Transverse colon (tissue), 4 donors: ENCODE results near the gene PNKD.

Experiments
- EP300 ChIP-seq: sonication (generic); formaldehyde crosslinking; IDR thresholded peaks from one replicate; pipeline ENCODE4 v1.6.1; 2017; ENCODE audit warnings: antibody characterized with exemption, low read depth
- POLR2A ChIP-seq: fragments of 450-650 bp; IDR thresholded peaks from one replicate; pipeline ENCODE4 v1.6.1; 2016; ENCODE audit warnings: antibody characterized with exemption, mild to moderate bottlenecking, moderate library complexity
- POLR2AphosphoS5 ChIP-seq, 3 donors: sonication (generic); formaldehyde crosslinking; IDR thresholded peaks; one replicate each; pipeline ENCODE4 v1.6.1; 2016; ENCODE audit warnings: antibody characterized with exemption in 3 of 3
- TF ChIP-seq, protein P1 (sequence below), 5 experiments: fragments of 200-600 bp in 3 of 5; fragments of 450-650 bp in 2 of 5; sonication (generic) in 3 of 5; IDR thresholded peaks; 1 replicate in 2 of 5; 2 replicates in 3 of 5; pipeline ENCODE4 v1.5.1; 2016 to 2017; ENCODE audit warnings: antibody characterized with exemption in 5 of 5, inconsistent platforms in 3 of 5, mild to moderate bottlenecking in 2 of 5, moderate library complexity in 1 of 5

DNA sequence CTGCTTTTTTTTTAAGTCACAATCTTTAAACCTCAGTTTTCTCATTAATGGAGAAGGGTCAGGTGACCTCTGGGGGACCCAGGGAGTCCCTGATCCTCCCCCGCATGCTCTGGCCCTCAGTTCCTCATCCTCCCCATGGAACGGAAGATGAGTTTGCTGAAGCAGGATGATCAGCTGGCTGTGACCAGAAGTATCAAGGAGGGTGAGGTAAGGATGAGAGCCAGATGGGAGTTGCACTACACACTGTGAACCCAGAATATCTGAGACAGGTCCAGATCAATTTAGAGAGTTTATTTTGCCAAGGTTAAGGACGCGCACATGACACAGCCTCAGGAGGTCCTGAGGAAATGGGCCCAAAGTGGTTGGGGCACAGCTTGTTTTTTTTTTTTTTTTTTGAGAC lies 90.1 kb downstream of the PNKD start:
- TF ChIP-seq, protein P1, sequence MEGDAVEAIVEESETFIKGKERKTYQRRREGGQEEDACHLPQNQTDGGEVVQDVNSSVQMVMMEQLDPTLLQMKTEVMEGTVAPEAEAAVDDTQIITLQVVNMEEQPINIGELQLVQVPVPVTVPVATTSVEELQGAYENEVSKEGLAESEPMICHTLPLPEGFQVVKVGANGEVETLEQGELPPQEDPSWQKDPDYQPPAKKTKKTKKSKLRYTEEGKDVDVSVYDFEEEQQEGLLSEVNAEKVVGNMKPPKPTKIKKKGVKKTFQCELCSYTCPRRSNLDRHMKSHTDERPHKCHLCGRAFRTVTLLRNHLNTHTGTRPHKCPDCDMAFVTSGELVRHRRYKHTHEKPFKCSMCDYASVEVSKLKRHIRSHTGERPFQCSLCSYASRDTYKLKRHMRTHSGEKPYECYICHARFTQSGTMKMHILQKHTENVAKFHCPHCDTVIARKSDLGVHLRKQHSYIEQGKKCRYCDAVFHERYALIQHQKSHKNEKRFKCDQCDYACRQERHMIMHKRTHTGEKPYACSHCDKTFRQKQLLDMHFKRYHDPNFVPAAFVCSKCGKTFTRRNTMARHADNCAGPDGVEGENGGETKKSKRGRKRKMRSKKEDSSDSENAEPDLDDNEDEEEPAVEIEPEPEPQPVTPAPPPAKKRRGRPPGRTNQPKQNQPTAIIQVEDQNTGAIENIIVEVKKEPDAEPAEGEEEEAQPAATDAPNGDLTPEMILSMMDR (IDR thresholded peaks at IDR 0.05): no peak
- TF ChIP-seq POLR2AphosphoS5 (IDR thresholded peaks at IDR 0.05): no peak
- no peak for TF ChIP-seq POLR2A
- TF ChIP-seq EP300: no peak
